Left lung (tissue), 10 donors: ENCODE results near the gene TAT. TPM values are rescaled to one million over a fixed set of nuclear protein-coding genes. Genes with fewer than 3 reads are reported as not detected.
"Not testable (repeated sequence)": the region's sequence is repeated elsewhere in the genome, so short reads cannot be mapped to it uniquely, and the experiment has no call there.

Experiments used
- ATAC-seq: fragments of 200-7000 bp; cut with Tn5 transposase; one replicate; pipeline ENCODE4 v1.9.1; 2020; ENCODE audit warnings: moderate library complexity
- DNase-seq, 4 donors: peaks; one replicate each; pipeline ENCODE4 v3.0.0-alpha.2; 2013 to 2020
- H3K27ac ChIP-seq, 2 donors: fragments of 200-600 bp; sonication (generic) in 1 of 2; one replicate each; pipeline versions ENCODE4 v1.5.0 to v1.8.0; 2020 to 2021
- H3K27me3 ChIP-seq, 2 donors: fragments of 200-600 bp; sonication (generic) in 1 of 2; one replicate each; pipeline versions ENCODE4 v1.5.0 to v1.8.0; 2020 to 2021
- H3K36me3 ChIP-seq, 2 donors: fragments of 200-600 bp; sonication (generic) in 1 of 2; one replicate each; pipeline versions ENCODE4 v1.5.0 to v1.8.0; 2020 to 2021
- H3K4me1 ChIP-seq, 2 donors: fragments of 200-600 bp; one replicate each; pipeline ENCODE4 v1.8.0; 2021
- H3K4me3 ChIP-seq, 2 donors: fragments of 200-600 bp; sonication (generic) in 1 of 2; one replicate each; pipeline versions ENCODE4 v1.5.0 to v1.8.0; 2020 to 2021; ENCODE audit warnings: mild to moderate bottlenecking in 1 of 2
- H3K9me3 ChIP-seq, 2 donors: fragments of 200-600 bp; sonication (generic) in 1 of 2; one replicate each; pipeline versions ENCODE4 v1.5.0 to v1.8.0; 2020 to 2021
- CTCF ChIP-seq, 2 donors: fragments of 200-600 bp; sonication (generic) in 1 of 2; IDR thresholded peaks; one replicate each; pipeline versions ENCODE4 v1.5.0 to v1.8.0; 2021; ENCODE audit warnings: antibody characterized with exemption in 2 of 2
- intact Hi-C, 2 donors: fragments of 100-400 bp; cut with DNase I; formaldehyde crosslinking; loops; one replicate each; pipeline versions ENCODE4 v1.11.2 to v1.14.2; 2022
- polyA plus RNA-seq, 6 donors: library from polyadenylated mRNA; unstranded; fragments of 120-200 nt; gene quantifications; one replicate each; pipeline ENCODE4 v1.2.1, GENCODE V29; 2013; ENCODE audit not compliant: insufficient read length in 6 of 6
- total RNA-seq, 2 donors: library from RNA; stranded (reverse); fragmentation: NEBNext Ultra II Directional; extraction: Animal tissue kit (Norgen Biotek cat#: 25700); gene quantifications; one replicate each; pipeline ENCODE4 v1.2.1, GENCODE V29; 2021
- donor health status: DM: no; HTN: yes; CAD: no.
- donor health status: DM: no; HTN: no; CAD: no.

Gene TAT
- total and polyA plus RNA-seq, 8 donors = 0.14 to 0.21 (median 0.16) TPM; not detected in 2

- no peaks in the 10 kb centered on the region for H3K27me3 ChIP-seq
- intact Hi-C loops = no loop called here
- TF ChIP-seq CTCF (IDR thresholded peaks at IDR 0.05) = no peak
- no peak overlapping the region for H3K27ac ChIP-seq
- no peaks in the 10 kb centered on the region for H3K4me1 ChIP-seq
- ATAC-seq (no peak), DNase-seq (no peak)
- no peaks in the 10 kb centered on the region for H3K36me3 ChIP-seq
- no peak overlapping the region for H3K4me3 ChIP-seq
- no peaks in the 10 kb centered on the region for H3K9me3 ChIP-seq
Measured at GRCh38 chr16:71591917-71592316, 15.0 kb upstream of the TAT start.

- H3K27ac ChIP-seq = no peak overlapping the region
- H3K4me1 ChIP-seq = no peaks in the 10 kb centered on the region
- no peaks in the 10 kb centered on the region for H3K36me3 ChIP-seq
- no peak overlapping the region for H3K4me3 ChIP-seq
- intact Hi-C loops = no loop called here
- DNase-seq (no peak), ATAC-seq (no peak)
- no peaks in the 10 kb centered on the region for H3K27me3 ChIP-seq
- no peak for TF ChIP-seq CTCF (IDR thresholded peaks at IDR 0.05)
- no peaks in the 10 kb centered on the region for H3K9me3 ChIP-seq
Measured at GRCh38 chr16:71590584-71590983, 13.7 kb upstream of the TAT start.

GRCh38 chr16:71590071-71590470 lies 13.2 kb upstream of the TAT start:
- H3K27me3 ChIP-seq, DNase-seq, H3K27ac ChIP-seq, H3K9me3 ChIP-seq, H3K4me1 ChIP-seq, H3K4me3 ChIP-seq, ATAC-seq, H3K36me3 ChIP-seq, intact Hi-C loops: not testable (repeated sequence)

- H3K9me3 ChIP-seq, DNase-seq, H3K4me1 ChIP-seq, intact Hi-C loops, H3K27me3 ChIP-seq, H3K36me3 ChIP-seq, H3K27ac ChIP-seq, H3K4me3 ChIP-seq, ATAC-seq: not testable (repeated sequence)
Measured at GRCh38 chr16:71589334-71589733, 12.4 kb upstream of the TAT start.

GRCh38 chr16:71585318-71585703 lies 8.4 kb upstream of the TAT start:
- ATAC-seq (peak; percentile 19), DNase-seq (no peak)

GRCh38 chr16:71584543-71585317 lies 7.8 kb upstream of the TAT start:
- Histone ChIP-seq H3K9me3 (no peaks in the 10 kb centered on the region), H3K27me3 (no peaks in the 10 kb centered on the region), H3K27ac (no peak overlapping the region), H3K4me3 (no peak overlapping the region), H3K36me3 (no peaks in the 10 kb centered on the region), H3K4me1 (no peaks in the 10 kb centered on the region)
- intact Hi-C loops = no loop called here
- no peak for DNase-seq
- TF ChIP-seq CTCF (IDR thresholded peaks at IDR 0.05) = no peak
- no peak for ATAC-seq

More at GRCh38 chr16:71585318-71585703, 8.4 kb upstream of the TAT start:
- Histone ChIP-seq H3K4me1 (no peaks in the 10 kb centered on the region), H3K27me3 (no peaks in the 10 kb centered on the region), H3K36me3 (no peaks in the 10 kb centered on the region), H3K9me3 (no peaks in the 10 kb centered on the region), H3K27ac (no peak overlapping the region), H3K4me3 (no peak overlapping the region)
- intact Hi-C loops = no loop called here
- no peak for TF ChIP-seq CTCF (IDR thresholded peaks at IDR 0.05)

GRCh38 chr16:71582553-71582848 lies 5.6 kb upstream of the TAT start:
- intact Hi-C loops, H3K27ac ChIP-seq: not testable (repeated sequence)

More at GRCh38 chr16:71582553-71582848, 5.6 kb upstream of the TAT start:
- not testable (repeated sequence) for DNase-seq, H3K4me1 ChIP-seq, ATAC-seq, H3K36me3 ChIP-seq, H3K4me3 ChIP-seq, H3K27me3 ChIP-seq, H3K9me3 ChIP-seq
